Upper lobe of right lung (tissue), 1 donor: ENCODE results near the gene TTLL9. TPM values are rescaled to one million over a fixed set of nuclear protein-coding genes. Genes with fewer than 3 reads are reported as not detected.

Experiments
- ATAC-seq: fragments of 200-7000 bp; cut with Tn5 transposase; one replicate; pipeline ENCODE4 v1.9.1; 2020; ENCODE audit warnings: mild to moderate bottlenecking, moderate library complexity
- DNase-seq: peaks from one replicate; pipeline ENCODE4 v3.0.0-alpha.2; 2020
- H3K27ac ChIP-seq: fragments of 200-600 bp; one replicate; pipeline ENCODE4 v1.8.0; 2022
- H3K27me3 ChIP-seq: fragments of 200-600 bp; one replicate; pipeline ENCODE4 v1.8.0; 2022; ENCODE audit warnings: mild to moderate bottlenecking
- H3K36me3 ChIP-seq: fragments of 200-600 bp; one replicate; pipeline ENCODE4 v1.8.0; 2022
- H3K4me1 ChIP-seq: fragments of 200-600 bp; one replicate; pipeline ENCODE4 v1.8.0; 2022
- H3K4me3 ChIP-seq: fragments of 200-600 bp; one replicate; pipeline ENCODE4 v1.8.0; 2022; ENCODE audit warnings: mild to moderate bottlenecking
- H3K9me3 ChIP-seq: fragments of 200-600 bp; one replicate; pipeline ENCODE4 v1.8.0; 2022
- CTCF ChIP-seq: fragments of 200-600 bp; IDR thresholded peaks from one replicate; pipeline ENCODE4 v1.8.0; 2022; ENCODE audit warnings: antibody characterized with exemption
- intact Hi-C: fragments of 100-400 bp; cut with DNase I; formaldehyde crosslinking; loops from one replicate; pipeline ENCODE4 v1.11.0; 2022
- total RNA-seq: library from RNA; stranded (reverse); fragmentation: NEBNext Ultra II Directional; extraction: Animal tissue kit (Norgen Biotek cat#: 25700); gene quantifications from one replicate; pipeline ENCODE4 v1.2.1, GENCODE V29; 2021
- donor health status: DM: no; HTN: yes; CAD: no; lungs with severe emphysema.

The TTLL9 gene
- total RNA-seq, 1 donor from 2014 or later = 0.49 TPM

GRCh38 chr20:31835977-31836852, 34.2 kb upstream of the TTLL9 start:
- ATAC-seq (peak; percentile 82), DNase-seq (peak; percentile 86)
- Histone ChIP-seq H3K4me1 (peaks cover 32% of the 10 kb centered on the region), H3K9me3 (no peaks in the 10 kb centered on the region), H3K4me3 (no peak overlapping the region), H3K27me3 (no peaks in the 10 kb centered on the region), H3K27ac (no peak overlapping the region), H3K36me3 (no peaks in the 10 kb centered on the region)
- no peak for TF ChIP-seq CTCF
- intact Hi-C loops = no loop called here

- Histone ChIP-seq H3K36me3 (no peaks in the 10 kb centered on the region), H3K9me3 (no peaks in the 10 kb centered on the region), H3K4me1 (peaks cover 32% of the 10 kb centered on the region), H3K27me3 (no peaks in the 10 kb centered on the region), H3K4me3 (no peak overlapping the region), H3K27ac (no peak overlapping the region)
- DNase-seq (no peak), ATAC-seq (no peak)
- intact Hi-C loops = no loop called here
- no peak for TF ChIP-seq CTCF
Measured at GRCh38 chr20:31836853-31837608, 33.4 kb upstream of the TTLL9 start.

DNA sequence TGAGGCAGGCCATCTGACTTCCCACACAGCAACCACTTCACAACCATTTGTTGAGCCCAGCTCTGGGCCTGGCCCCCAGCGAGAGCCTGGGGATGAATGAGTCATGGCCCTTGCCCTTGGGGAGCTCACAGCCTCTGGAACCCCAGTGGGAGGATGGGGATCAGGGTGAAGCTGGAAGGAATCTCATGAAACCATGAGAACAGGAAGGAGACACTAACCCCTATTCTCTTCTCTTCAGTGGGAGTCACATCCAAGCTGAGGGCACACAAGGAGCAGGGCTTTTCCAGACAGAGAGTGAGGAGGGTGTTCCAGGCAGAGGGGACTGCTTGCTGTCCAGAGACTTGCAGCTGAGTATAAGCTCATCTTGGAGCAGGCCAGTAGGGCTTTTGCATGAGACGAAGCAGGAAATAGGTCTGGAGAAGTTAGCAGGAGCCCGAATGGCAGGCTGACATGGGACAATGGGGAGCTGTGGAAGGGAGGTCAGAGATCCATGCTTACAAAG, 32.5 kb upstream of the TTLL9 start:
- no peak for TF ChIP-seq CTCF
- H3K27ac ChIP-seq = no peak overlapping the region
- peaks cover 32% of the 10 kb centered on the region for H3K4me1 ChIP-seq
- H3K36me3 ChIP-seq = no peaks in the 10 kb centered on the region
- intact Hi-C loops = no loop called here
- H3K4me3 ChIP-seq = no peak overlapping the region
- ATAC-seq (no peak), DNase-seq (no peak)
- H3K9me3 ChIP-seq = no peaks in the 10 kb centered on the region
- no peaks in the 10 kb centered on the region for H3K27me3 ChIP-seq

DNA sequence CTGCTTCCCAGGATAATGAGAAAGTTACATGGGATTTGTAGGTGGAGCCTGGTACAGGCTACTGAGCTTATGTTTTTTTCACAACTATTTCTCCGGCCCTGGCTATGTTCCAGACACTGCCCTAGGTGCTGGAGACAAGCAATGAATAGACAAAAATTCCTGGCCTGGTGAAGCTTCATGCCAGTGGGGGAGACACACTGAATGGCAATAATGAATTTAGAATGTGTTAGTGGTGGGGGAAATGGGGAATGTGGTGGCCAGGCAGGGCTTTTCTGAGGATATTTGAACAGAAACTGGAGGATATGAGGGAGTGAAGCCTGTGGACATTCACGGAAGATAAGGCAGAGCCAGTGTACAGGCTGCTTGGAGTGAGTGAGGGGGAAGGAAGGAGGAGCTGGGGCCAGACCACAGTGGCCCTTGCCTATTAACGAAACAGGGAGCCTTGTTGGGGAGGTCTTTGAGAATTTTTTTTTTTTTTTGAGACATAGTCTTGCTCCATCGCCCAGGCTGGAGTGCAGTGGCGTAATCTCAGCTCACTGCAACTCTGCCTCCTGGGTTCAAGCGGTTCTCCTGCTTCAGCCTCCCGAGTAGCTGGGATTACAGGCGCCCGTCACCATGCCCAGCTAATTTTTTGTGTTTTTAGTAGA, 31.7 kb upstream of the TTLL9 start:
- no peak for ATAC-seq
- Histone ChIP-seq H3K9me3 (no peaks in the 10 kb centered on the region), H3K36me3 (no peaks in the 10 kb centered on the region), H3K27me3 (no peaks in the 10 kb centered on the region), H3K27ac (no peak overlapping the region), H3K4me1 (peaks cover 32% of the 10 kb centered on the region), H3K4me3 (no peak overlapping the region)
- TF ChIP-seq CTCF = no peak
- intact Hi-C loops = no loop called here
- no peak for DNase-seq

DNA sequence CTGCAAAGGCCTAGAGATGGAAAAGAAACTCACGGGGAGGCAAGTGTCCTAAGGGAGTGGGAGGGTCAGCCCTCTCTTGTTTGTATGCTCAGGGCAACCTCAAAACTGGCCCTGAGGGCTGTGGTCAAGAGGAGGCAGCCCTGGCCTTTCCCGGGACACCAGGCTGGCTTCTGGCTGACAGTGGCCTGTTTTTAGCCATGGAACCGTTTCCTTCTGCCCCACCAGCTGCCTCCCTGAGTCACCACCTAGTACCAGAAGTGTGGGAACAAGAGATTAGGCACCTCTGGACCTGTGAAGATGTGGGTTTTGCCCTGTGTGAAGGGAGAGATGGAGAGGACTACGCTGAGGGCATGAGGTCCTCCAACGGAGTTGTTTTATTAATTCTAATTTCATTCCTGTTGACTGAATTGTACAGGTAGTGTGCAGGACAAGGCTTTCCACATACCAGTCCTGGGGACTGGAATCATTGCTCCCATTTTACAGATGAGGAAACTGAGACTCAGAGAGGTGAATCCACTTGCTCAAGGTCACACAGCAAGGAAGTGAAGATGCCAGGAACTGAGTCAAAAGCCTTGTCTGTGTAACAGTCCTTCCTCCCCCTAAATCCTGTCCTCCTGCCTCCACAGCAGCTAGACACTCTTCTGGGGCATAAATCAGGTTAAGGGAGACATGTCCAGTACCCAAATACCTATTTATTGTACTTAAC, 30.5 kb upstream of the TTLL9 start:
- ATAC-seq = no peak
- TF ChIP-seq CTCF = no peak

More for the DNA sequence above, 30.5 kb upstream of the TTLL9 start:
- Histone ChIP-seq H3K27ac (no peak overlapping the region), H3K4me3 (no peak overlapping the region), H3K36me3 (no peaks in the 10 kb centered on the region), H3K27me3 (no peaks in the 10 kb centered on the region), H3K4me1 (peaks cover 32% of the 10 kb centered on the region), H3K9me3 (no peaks in the 10 kb centered on the region)
- DNase-seq = no peak
- intact Hi-C loops = no loop called here
